GM23248 (cell line): ENCODE results near the gene PRKCE.

Experiments used
- EZH2 ChIP-seq: fragments of 200-600 bp; sonication (generic); IDR thresholded peaks from 2 replicates; pipeline ENCODE4 v1.6.1; 2018; ENCODE audit warnings: antibody characterized with exemption, mild to moderate bottlenecking; ENCODE audit not compliant: insufficient read depth, poor library complexity, severe bottlenecking
- EZH2phosphoT487 ChIP-seq: fragments of 200-600 bp; sonication (generic); IDR thresholded peaks from 2 replicates; pipeline ENCODE4 v1.6.1; 2018; ENCODE audit warnings: antibody characterized with exemption, moderate library complexity, mild to moderate bottlenecking, low read depth; ENCODE audit not compliant: insufficient read depth

GRCh38 chr2:45802499-45803138 is 151.1 kb downstream of the PRKCE start:
- TF ChIP-seq EZH2: no peak
- no peak for TF ChIP-seq EZH2phosphoT487
